Measurements from ENCODE around the gene CCNB3. TPM values are rescaled to one million over a fixed set of nuclear protein-coding genes. Genes with fewer than 3 reads are reported as not detected.

Gene CCNB3
- total RNA-seq, 1 experiment from 2014 or later = 0.35 TPM

GRCh38 chrX:50157545-50158135, 46.9 kb upstream of the CCNB3 start:
- Mint-ChIP-seq H3K4me1 (no peaks in the 10 kb centered on the region), H3K27ac (no peak overlapping the region), H3K4me3 (no peak overlapping the region), H3K9me3 (peaks cover 73 to 75% of the 10 kb centered on the region in 2 experiments), H3K27me3 (ENCODE audit: low read depth) (no peaks in the 10 kb centered on the region), H3K36me3 (ENCODE audit: insufficient read depth in 1 of 3, low read depth in 3 of 3) (peaks cover 4 to 17% (median 11%) of the 10 kb centered on the region in 3 experiments; a peak in 6 of 7 replicates)
- no peak for TF ChIP-seq CTCF (conservative IDR thresholded peaks at IDR 0.05)
- H3K9me3 ChIP-seq (ENCODE audit: control insufficient read depth, low read depth, low read length) = peaks cover 19% of the 10 kb centered on the region
- no CpG with 5 or more reads among the region's 4 CpGs for WGBS (ENCODE audit: extremely low coverage, insufficient read length, low lambda C conversion rate)
- no peaks in the 10 kb centered on the region for H3K4me1 ChIP-seq (ENCODE audit: insufficient read depth, low read length)
- H3K14ac ChIP-seq (ENCODE audit: insufficient read depth, low read length) = no peak overlapping the region
- no peak overlapping the region for H3K9ac ChIP-seq (ENCODE audit: extremely low read depth, insufficient read length, low read length)
- no peak overlapping the region for H3K4ac ChIP-seq (ENCODE audit: low read depth, low read length)
- H2AK5ac ChIP-seq (ENCODE audit: insufficient read length, low read length) = no peak overlapping the region
- no peak overlapping the region for H4K91ac ChIP-seq (ENCODE audit: insufficient read length, low read depth, low read length)
- H4K20me1 ChIP-seq (ENCODE audit: control insufficient read depth, insufficient read depth, insufficient read length) = no peaks in the 10 kb centered on the region
- no peak overlapping the region for H2BK5ac ChIP-seq (ENCODE audit: insufficient read length, low read length)
- H3K56ac ChIP-seq (ENCODE audit: insufficient read length, low read depth, low read length) = no peak overlapping the region
- no peaks in the 10 kb centered on the region for H3K79me2 ChIP-seq (ENCODE audit: insufficient read depth, low read length)
- no peak overlapping the region for H3T11ph ChIP-seq (ENCODE audit: low read length)
- no peak for DNase-seq
- H3K23ac ChIP-seq (ENCODE audit: insufficient read length, low read depth, low read length) = no peak overlapping the region
- no peak overlapping the region for H2BK20ac ChIP-seq (ENCODE audit: low read depth, low read length, poor library complexity, severe bottlenecking)
- no peak overlapping the region for H3K27ac ChIP-seq (ENCODE audit: insufficient read length, low read depth, low read length)
- no peak overlapping the region for H3K4me2 ChIP-seq (ENCODE audit: insufficient read depth, insufficient read length, low read length)
- H3K79me1 ChIP-seq (ENCODE audit: insufficient read depth, low read depth, low read length, poor library complexity, severe bottlenecking) = no peaks in the 10 kb centered on the region
- no peaks in the 10 kb centered on the region for H3K23me2 ChIP-seq (ENCODE audit: insufficient read length, low read depth, low read length, poor library complexity, severe bottlenecking)
- H2AFZ ChIP-seq (ENCODE audit: low read length) = no peak overlapping the region
- no peaks in the 10 kb centered on the region for H3K27me3 ChIP-seq (ENCODE audit: insufficient read depth, low read length)
- no peak overlapping the region for H2BK15ac ChIP-seq (ENCODE audit: low read depth, low read length)
- no peak overlapping the region for H2BK120ac ChIP-seq (ENCODE audit: low read depth, low read length, poor library complexity, severe bottlenecking)
- no peak overlapping the region for H2BK12ac ChIP-seq (ENCODE audit: insufficient read length, low read depth, low read length)
- H4K5ac ChIP-seq (ENCODE audit: insufficient read length, low read depth, low read length) = no peak overlapping the region
- H3K18ac ChIP-seq (ENCODE audit: insufficient read length, low read depth, low read length) = no peak overlapping the region
- H4K8ac ChIP-seq (replicated peaks; ENCODE audit: insufficient read length, low read depth, low read length) = no peak overlapping the region

All from H9 (cell line).